ENCODE results near the gene C1orf232.

C1orf232 gene

DNA sequence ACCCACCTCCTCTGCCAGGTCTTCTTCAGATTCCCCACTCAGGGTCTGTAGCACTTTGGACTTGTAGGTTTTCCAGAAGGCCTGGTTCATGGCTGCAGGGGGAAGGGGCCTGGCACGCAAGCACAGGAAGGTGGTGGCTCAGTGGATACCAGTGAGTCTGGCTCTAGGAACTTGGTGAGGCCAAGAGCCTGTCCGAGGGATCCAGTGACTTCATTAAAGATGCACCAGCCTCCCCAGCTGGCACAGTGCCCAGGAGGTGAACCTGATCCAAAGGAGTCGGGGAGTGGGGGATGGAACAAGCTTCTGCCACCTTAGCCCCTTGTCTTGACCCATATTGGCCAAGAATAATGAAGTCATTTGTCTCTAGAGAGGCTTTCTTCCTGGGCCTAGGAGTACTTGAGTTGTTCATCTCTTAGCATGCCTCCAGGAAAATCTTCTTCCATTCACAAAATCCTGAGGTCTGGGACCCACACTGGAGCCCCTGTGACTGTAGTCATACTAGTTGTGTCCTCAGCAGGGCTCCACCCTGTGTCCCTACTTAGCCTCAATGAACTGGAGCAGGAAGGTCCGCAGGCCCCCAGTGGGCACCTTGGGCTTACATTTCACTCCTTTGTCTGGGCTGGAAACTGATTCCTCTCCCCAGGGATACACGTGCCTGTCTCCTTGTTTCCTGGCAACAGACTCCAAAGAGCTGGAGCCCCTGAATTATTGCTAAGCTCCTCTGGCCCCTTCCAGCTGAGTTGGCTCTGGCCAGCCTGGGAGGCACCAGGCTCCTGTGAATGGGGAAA, at the start of gene C1orf232:
Gene C1orf232 (minus strand): TSS at position 554 of the 788 bp plus-strand sequence. CDS start 464 bp downstream, at position 90.
- peak within 1 kb of the TSS; percentile 95 for H3K9ac ChIP-seq (ENCODE audit: insufficient read length, low read depth)
- H3K4me1 ChIP-seq (ENCODE audit: insufficient read depth, insufficient read length), result peaks cover 37% of the 10 kb centered on the region
- H3K4me3 ChIP-seq (ENCODE audit: insufficient read length, low read depth), result peak within 1 kb of the TSS; percentile 95
- DNase-seq (ENCODE audit: low read depth, low spot score), result no peak
- no peak for TF ChIP-seq ZNF274 (IDR thresholded peaks at IDR 0.05; ENCODE audit: low read depth, low read length)
- TF ChIP-seq SUZ12 (IDR thresholded peaks at IDR 0.05; ENCODE audit: extremely low read depth, insufficient read depth, insufficient read length), result no peak
- TF ChIP-seq YY1 (IDR thresholded peaks at IDR 0.05; ENCODE audit: insufficient read depth, insufficient read length), result no peak
- peaks cover 34% of the 10 kb centered on the region for H3K27me3 ChIP-seq (ENCODE audit: insufficient read depth, insufficient read length)
- peaks cover 22% of the 10 kb centered on the region for H3K36me3 ChIP-seq (ENCODE audit: insufficient read depth, insufficient read length, low read length)
- no peaks in the 10 kb centered on the region for H3K9me3 ChIP-seq (ENCODE audit: insufficient read depth, low read length)

DNA sequence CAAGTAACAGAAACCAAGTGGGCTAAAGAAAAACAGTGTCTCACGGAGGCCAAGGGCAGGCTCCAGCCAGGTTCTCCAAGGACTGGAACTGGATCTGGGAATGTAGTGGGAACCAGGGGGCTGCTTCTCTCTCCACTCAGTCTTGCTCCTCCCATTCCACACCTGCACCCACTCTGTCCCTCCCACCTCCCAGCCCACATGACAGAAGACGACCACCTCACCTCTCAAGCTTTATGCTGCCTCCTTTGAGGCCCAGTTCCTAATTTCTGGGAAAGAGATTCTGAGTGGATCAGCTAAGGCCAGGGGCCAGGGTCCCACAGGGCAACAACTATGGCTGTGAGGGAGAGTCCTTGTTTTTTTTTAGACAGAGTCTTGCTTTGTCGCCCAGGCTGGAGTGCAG, 46.5 kb upstream of the C1orf232 start:
- DNase-seq (ENCODE audit: low read depth, low spot score), result no peak
- peaks cover 57% of the 10 kb centered on the region for H3K27me3 ChIP-seq (ENCODE audit: insufficient read depth, insufficient read length)
- peaks cover 5% of the 10 kb centered on the region for H3K4me1 ChIP-seq (ENCODE audit: insufficient read depth, insufficient read length)
- no peaks in the 10 kb centered on the region for H3K36me3 ChIP-seq (ENCODE audit: insufficient read depth, insufficient read length, low read length)
- no peak overlapping the region for H3K9ac ChIP-seq (ENCODE audit: insufficient read length, low read depth)
- H3K9me3 ChIP-seq (ENCODE audit: insufficient read depth, low read length), result no peaks in the 10 kb centered on the region
- no peak overlapping the region for H3K4me3 ChIP-seq (ENCODE audit: insufficient read length, low read depth)
- TF ChIP-seq ZNF274 (IDR thresholded peaks at IDR 0.05; ENCODE audit: low read depth, low read length) (no peak), SUZ12 (IDR thresholded peaks at IDR 0.05; ENCODE audit: extremely low read depth, insufficient read depth, insufficient read length) (no peak), YY1 (IDR thresholded peaks at IDR 0.05; ENCODE audit: insufficient read depth, insufficient read length) (no peak)

DNA sequence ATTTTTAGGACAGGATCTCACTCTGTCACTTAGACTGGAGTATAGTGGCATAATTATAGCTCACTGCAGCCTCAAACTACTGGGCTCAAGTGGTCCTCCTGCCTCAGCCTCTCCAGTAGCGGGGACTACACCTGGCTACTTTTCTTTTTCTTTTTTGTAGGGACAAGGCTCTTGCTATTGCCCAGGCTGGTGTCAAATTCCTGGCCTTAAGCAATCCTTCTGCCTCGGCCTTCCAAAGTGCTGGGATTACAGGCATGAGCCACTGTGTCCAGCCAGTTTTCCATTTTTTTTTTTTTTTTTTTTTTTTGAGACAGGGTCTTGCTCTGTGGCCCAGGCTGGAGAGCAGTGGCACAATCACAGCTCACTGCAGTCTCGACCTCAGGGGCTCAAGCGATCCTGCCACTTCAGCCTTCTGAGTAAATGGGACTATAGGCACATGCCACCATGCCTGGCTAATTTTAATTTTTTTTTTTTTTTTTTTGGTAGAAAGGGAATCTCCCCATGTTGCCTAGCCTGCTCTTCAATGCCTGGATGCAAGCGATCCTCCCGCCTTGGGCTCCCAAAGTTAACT, 44.7 kb upstream of the C1orf232 start:
- peaks cover 46% of the 10 kb centered on the region for H3K27me3 ChIP-seq (ENCODE audit: insufficient read depth, insufficient read length)
- H3K4me1 ChIP-seq (ENCODE audit: insufficient read depth, insufficient read length), result peaks cover 2% of the 10 kb centered on the region
- no peaks in the 10 kb centered on the region for H3K9me3 ChIP-seq (ENCODE audit: insufficient read depth, low read length)
- no peaks in the 10 kb centered on the region for H3K36me3 ChIP-seq (ENCODE audit: insufficient read depth, insufficient read length, low read length)
- no peak for TF ChIP-seq ZNF274 (IDR thresholded peaks at IDR 0.05; ENCODE audit: low read depth, low read length)
- no peak for TF ChIP-seq SUZ12 (IDR thresholded peaks at IDR 0.05; ENCODE audit: extremely low read depth, insufficient read depth, insufficient read length)
- TF ChIP-seq YY1 (IDR thresholded peaks at IDR 0.05; ENCODE audit: insufficient read depth, insufficient read length), result no peak
- H3K4me3 ChIP-seq (ENCODE audit: insufficient read length, low read depth), result no peak overlapping the region
- H3K9ac ChIP-seq (ENCODE audit: insufficient read length, low read depth), result no peak overlapping the region
- no peak for DNase-seq (ENCODE audit: low read depth, low spot score)

DNA sequence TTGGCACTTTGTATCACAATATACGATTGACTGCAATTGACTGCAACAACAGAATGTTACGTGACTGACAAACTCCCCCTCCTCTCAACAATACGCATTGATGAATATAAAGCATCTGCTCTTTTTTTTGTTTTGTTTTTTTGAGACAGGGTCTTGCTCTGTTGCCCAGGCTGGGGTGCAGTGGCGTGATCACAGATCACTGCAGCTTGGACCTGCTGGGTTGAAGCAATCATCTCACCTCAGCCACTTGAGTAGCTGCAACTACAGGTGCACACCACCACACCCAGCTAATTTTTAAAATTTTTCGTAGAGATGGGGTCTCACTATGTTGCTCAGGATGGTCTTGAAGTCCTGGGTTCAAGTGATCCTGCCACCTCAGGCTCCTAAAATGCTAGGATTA, 44.0 kb upstream of the C1orf232 start:
- Histone ChIP-seq H3K36me3 (ENCODE audit: insufficient read depth, insufficient read length, low read length) (no peaks in the 10 kb centered on the region), H3K4me1 (ENCODE audit: insufficient read depth, insufficient read length) (peaks cover 2% of the 10 kb centered on the region), H3K27me3 (ENCODE audit: insufficient read depth, insufficient read length) (peaks cover 39% of the 10 kb centered on the region), H3K4me3 (ENCODE audit: insufficient read length, low read depth) (no peak overlapping the region), H3K9ac (ENCODE audit: insufficient read length, low read depth) (no peak overlapping the region), H3K9me3 (ENCODE audit: insufficient read depth, low read length) (no peaks in the 10 kb centered on the region)
- no peak for TF ChIP-seq SUZ12 (IDR thresholded peaks at IDR 0.05; ENCODE audit: extremely low read depth, insufficient read depth, insufficient read length)
- no peak for TF ChIP-seq YY1 (IDR thresholded peaks at IDR 0.05; ENCODE audit: insufficient read depth, insufficient read length)
- no peak for DNase-seq (ENCODE audit: low read depth, low spot score)

DNA sequence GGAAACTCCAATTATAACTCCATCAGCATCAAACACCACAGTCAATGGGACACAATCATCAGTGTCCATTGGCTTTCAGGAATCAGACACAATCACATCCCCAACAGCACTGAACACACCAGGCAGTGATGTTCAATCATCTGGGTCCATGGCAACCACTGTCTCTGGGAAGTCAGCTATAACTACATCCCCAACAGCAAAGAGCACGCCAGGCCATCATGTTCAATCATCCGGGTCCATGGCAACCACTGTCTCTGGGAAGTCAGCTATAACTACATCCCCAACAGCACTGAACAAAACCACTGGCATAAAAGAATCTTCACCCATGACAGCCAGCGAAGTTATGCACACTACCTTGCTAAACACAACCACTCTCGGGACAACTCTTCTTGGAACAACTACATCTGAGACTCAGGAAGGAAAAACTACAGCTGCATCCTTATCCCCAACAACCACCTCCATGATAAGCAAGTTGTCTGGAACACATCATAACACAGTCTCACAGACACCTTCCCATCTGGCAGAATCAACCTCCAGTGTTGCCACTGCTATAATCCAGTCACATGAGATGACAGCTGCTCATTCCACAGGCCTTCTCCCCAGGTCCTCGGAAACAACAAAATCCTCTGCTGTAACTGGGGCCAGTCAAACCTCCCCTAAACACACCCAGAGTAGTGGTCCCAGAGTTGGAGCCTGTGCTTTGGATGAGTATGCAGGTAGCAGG, 41.5 kb upstream of the C1orf232 start:
- Histone ChIP-seq H3K27me3 (ENCODE audit: insufficient read depth, insufficient read length) (peaks cover 19% of the 10 kb centered on the region), H3K4me1 (ENCODE audit: insufficient read depth, insufficient read length) (peaks cover 2% of the 10 kb centered on the region), H3K9ac (ENCODE audit: insufficient read length, low read depth) (no peak overlapping the region), H3K4me3 (ENCODE audit: insufficient read length, low read depth) (no peak overlapping the region), H3K36me3 (ENCODE audit: insufficient read depth, insufficient read length, low read length) (no peaks in the 10 kb centered on the region), H3K9me3 (ENCODE audit: insufficient read depth, low read length) (no peaks in the 10 kb centered on the region)
- DNase-seq (ENCODE audit: low read depth, low spot score), result no peak
- no peak for TF ChIP-seq SUZ12 (IDR thresholded peaks at IDR 0.05; ENCODE audit: extremely low read depth, insufficient read depth, insufficient read length)

DNA sequence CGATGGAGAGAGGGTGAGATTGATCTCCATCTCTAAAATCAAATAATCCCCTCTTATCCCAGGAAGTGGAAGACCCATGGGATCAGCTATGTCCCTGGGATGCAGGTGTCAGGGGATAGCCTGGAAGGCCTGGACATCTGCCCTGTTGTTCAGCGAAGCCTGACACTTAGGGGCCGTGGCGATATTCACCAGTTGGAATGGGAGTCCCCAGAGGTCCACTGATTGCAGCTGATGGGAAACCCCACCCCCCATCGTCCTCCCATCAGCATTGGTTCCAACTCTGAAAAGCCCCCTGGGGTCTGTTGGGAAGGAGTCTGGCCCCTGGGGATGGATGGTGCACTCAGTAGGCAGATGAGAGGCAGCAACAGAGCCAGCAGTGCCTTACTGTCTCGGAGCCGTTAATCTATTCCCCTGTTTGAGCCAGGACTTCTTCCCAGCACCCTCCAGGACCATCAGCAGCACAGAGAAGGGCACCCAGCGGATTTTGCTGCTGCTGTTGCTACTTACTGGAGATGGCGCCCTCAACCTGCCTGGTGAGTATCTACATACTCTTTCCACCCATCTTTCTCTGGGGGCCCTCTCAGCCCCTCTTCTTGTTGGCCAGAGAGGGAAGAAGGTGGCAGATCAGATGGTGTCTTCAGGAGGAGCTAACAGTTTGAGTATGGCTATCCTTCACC, 35.0 kb upstream of the C1orf232 start:
- no peaks in the 10 kb centered on the region for H3K9me3 ChIP-seq (ENCODE audit: insufficient read depth, low read length)
- TF ChIP-seq YY1 (IDR thresholded peaks at IDR 0.05; ENCODE audit: insufficient read depth, insufficient read length) (no peak), SUZ12 (IDR thresholded peaks at IDR 0.05; ENCODE audit: extremely low read depth, insufficient read depth, insufficient read length) (no peak), ZNF274 (IDR thresholded peaks at IDR 0.05; ENCODE audit: low read depth, low read length) (no peak)
- peaks cover 20% of the 10 kb centered on the region for H3K27me3 ChIP-seq (ENCODE audit: insufficient read depth, insufficient read length)
- no peak overlapping the region for H3K4me3 ChIP-seq (ENCODE audit: insufficient read length, low read depth)
- peaks cover 5% of the 10 kb centered on the region for H3K4me1 ChIP-seq (ENCODE audit: insufficient read depth, insufficient read length)
- H3K36me3 ChIP-seq (ENCODE audit: insufficient read depth, insufficient read length, low read length), result no peaks in the 10 kb centered on the region
- no peak for DNase-seq (ENCODE audit: low read depth, low spot score)
- H3K9ac ChIP-seq (ENCODE audit: insufficient read length, low read depth), result peak overlapping the region; percentile 11

DNA sequence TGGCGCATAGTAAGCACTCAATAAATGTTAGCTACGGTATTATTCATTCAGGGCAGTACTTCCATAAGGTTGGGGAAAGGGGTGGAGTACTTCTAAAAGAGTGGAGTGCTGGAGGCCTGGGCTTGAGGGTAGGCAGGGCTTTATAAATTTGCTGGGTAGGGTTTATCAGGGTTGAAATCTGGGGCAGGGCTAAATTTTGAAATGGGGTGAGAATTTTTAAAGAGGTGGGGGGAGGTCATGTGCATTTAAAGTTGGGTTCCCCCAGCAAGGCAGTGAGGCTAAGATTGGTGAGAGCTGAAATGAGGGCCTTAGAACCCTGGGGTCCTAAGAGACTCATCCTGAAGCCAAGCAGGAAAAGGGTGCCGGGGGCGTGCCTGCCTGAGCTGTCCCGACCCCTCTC, 31.6 kb upstream of the C1orf232 start:
- TF ChIP-seq YY1 (IDR thresholded peaks at IDR 0.05; ENCODE audit: insufficient read depth, insufficient read length) (no peak), ZNF274 (IDR thresholded peaks at IDR 0.05; ENCODE audit: low read depth, low read length) (no peak), SUZ12 (IDR thresholded peaks at IDR 0.05; ENCODE audit: extremely low read depth, insufficient read depth, insufficient read length) (no peak)
- H3K9ac ChIP-seq (ENCODE audit: insufficient read length, low read depth), result no peak overlapping the region
- H3K27me3 ChIP-seq (ENCODE audit: insufficient read depth, insufficient read length), result peaks cover 20% of the 10 kb centered on the region
- H3K4me1 ChIP-seq (ENCODE audit: insufficient read depth, insufficient read length), result peaks cover 8% of the 10 kb centered on the region
- no peak for DNase-seq (ENCODE audit: low read depth, low spot score)
- no peak overlapping the region for H3K4me3 ChIP-seq (ENCODE audit: insufficient read length, low read depth)
- H3K9me3 ChIP-seq (ENCODE audit: insufficient read depth, low read length), result no peaks in the 10 kb centered on the region
- H3K36me3 ChIP-seq (ENCODE audit: insufficient read depth, insufficient read length, low read length), result no peaks in the 10 kb centered on the region
